Motor neuron (in vitro differentiated cells): ENCODE measurements around the gene FBXO21. TPM values are rescaled to one million over a fixed set of nuclear protein-coding genes. Genes with fewer than 3 reads are reported as not detected.

Experiments used
- ATAC-seq, 8 experiments: fragments of 200-7000 bp; cut with Tn5 transposase; replicated peaks in 6 of 8; 2 replicates each; pipeline ENCODE4 v1.8.0; 2021; ENCODE audit warnings: mild to moderate bottlenecking in 8 of 8, moderate library complexity in 8 of 8
- H3K27ac ChIP-seq, 2 donors: fragments of 250-450 bp; sonication (Bioruptor Pico); 2 replicates each; pipeline ENCODE4 v1.9.0; 2021; ENCODE audit warnings: antibody characterized with exemption in 2 of 2, mild to moderate bottlenecking in 2 of 2, moderate library complexity in 1 of 2
- H3K4me1 ChIP-seq, 2 donors: fragments of 250-450 bp; sonication (Bioruptor Pico); replicated peaks in 1 of 2; 2 replicates each; pipeline ENCODE4 v1.6.1; 2021; ENCODE audit warnings: antibody characterized with exemption in 2 of 2, mild to moderate bottlenecking in 2 of 2, moderate library complexity in 1 of 2
- H3K4me3 ChIP-seq, 5 donors: fragments of 250-450 bp; sonication (Bioruptor Pico); 2 replicates each; pipeline ENCODE4 v1.9.0; 2021; ENCODE audit warnings: antibody characterized with exemption in 5 of 5, mild to moderate bottlenecking in 5 of 5, moderate library complexity in 4 of 5
- WGBS, 10 experiments: fragments of 450-650 bp; shearing (Covaris generic); methylation state at CpG; one replicate each; pipeline ENCODE4 v1.0.0; 2022; 5-methylcytosine and 5-hydroxymethylcytosine counted together
- in situ Hi-C, 9 experiments: fragments of 400-800 bp; cut with MboI; loops; one replicate each; pipeline ENCODE4 v1.15.0; 2021; ENCODE audit warnings: low sequenced_read_pairs in 9 of 9, low pct_unique_long_range_greater_than_20kb in 2 of 9; ENCODE audit not compliant: unreplicated experiment in 9 of 9
- total RNA-seq, 8 experiments: library from RNA; unstranded; fragments of 300-600 nt; gene quantifications; 2 replicates each; pipeline versions ENCODE4 v1.2.3 to v1.2.4, GENCODE V29; 2022

Gene FBXO21
- total RNA-seq, 8 experiments from 2014 or later = 27.2 to 66.7 (median 42.7) TPM

DNA sequence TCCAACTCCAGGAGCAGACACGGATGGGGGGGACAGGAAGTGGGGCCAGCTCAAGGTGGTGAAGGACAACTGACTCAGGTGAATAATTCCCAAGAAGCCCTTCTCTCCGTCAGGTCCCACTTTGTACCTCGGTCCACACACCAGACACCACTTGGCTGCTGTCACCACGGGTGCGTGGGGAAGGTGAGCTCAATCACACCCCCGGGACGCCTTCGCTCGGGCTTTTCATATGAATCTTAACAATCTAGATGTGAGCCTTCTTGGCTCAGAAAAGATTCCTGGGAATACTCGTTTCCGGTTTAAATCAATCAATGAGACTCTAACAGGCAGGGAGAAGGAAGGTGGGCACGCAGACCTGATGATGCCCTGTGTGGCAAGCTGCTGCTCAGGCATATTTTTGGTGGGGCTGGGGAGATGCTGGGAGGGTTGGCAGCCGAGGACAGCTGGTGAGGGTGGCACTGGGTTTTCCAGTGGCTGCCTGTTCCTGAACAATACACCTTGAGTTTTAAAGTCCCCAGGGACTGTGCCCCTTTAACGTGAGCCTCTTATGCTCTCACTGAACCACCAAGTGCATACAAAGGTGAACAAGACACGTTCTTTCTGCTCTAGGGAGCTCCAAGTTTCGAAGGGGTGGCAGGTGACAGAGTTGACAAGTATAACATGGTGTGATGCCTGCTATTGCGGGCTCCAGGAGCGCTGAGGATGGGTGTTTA lies 96.2 kb downstream of the FBXO21 start:
- Histone ChIP-seq H3K4me3 (no peak overlapping the region), H3K27ac (no peak overlapping the region), H3K4me1 (peaks cover 3 to 13% of the 10 kb centered on the region in 2 donors)
- 9 to 87% (median 47%) methylated on average over 2 to 15 of the region's 18 CpGs; no CpG with 5 or more reads in 3 of the 10 experiments for WGBS, 10 experiments
- in situ Hi-C loops = no loop called here
- no peak for ATAC-seq

GRCh38 chr12:117093431-117093830 lies 96.8 kb downstream of the FBXO21 start:
- H3K4me1 ChIP-seq = peaks cover 3 to 8% of the 10 kb centered on the region in 2 donors
- 46 to 100% (median 88%) methylated on average over 2 to 11 of the region's 11 CpGs; no CpG with 5 or more reads in 2 of the 10 experiments for WGBS, 10 experiments

GRCh38 chr12:117092886-117093285 lies 97.4 kb downstream of the FBXO21 start:
- Histone ChIP-seq H3K4me3 (no peak overlapping the region), H3K4me1 (peaks cover 3 to 7% of the 10 kb centered on the region in 2 donors), H3K27ac (no peak overlapping the region)
- in situ Hi-C loops = no loop called here
- ATAC-seq = no peak
- WGBS, 10 experiments = 17 to 100% (median 81%) methylated on average over 1 to 5 of the region's 7 CpGs; no CpG with 5 or more reads in 5 of the 10 experiments

More at GRCh38 chr12:117093431-117093830, 96.8 kb downstream of the FBXO21 start:
- no peak overlapping the region for H3K4me3 ChIP-seq
- ATAC-seq = no peak
- no peak overlapping the region for H3K27ac ChIP-seq
- in situ Hi-C loops = no loop called here

GRCh38 chr12:117092511-117092780 lies 97.8 kb downstream of the FBXO21 start:
- Histone ChIP-seq H3K4me3 (no peak overlapping the region), H3K27ac (no peak overlapping the region), H3K4me1 (peaks cover 3 to 7% of the 10 kb centered on the region in 2 donors)
- in situ Hi-C loops = no loop called here
- no peak for ATAC-seq
- WGBS, 10 experiments = 20 to 83% (median 24%) methylated on average over 1 to 2 of the region's 2 CpGs; no CpG with 5 or more reads in 7 of the 10 experiments

Other genes starting within 250 kb of the FBXO21 start
- 1 to 10 TPM in 2 of 8 experiments, under 1 TPM in 3, not detected in 3; 0.38 to 4.0 (median 0.87) TPM for gene TESC, start 91.1 kb downstream of the FBXO21 start, total RNA-seq
- 1 to 10 TPM in 1 of 8 experiments, under 1 TPM in 6, not detected in 1; 0.10 to 3.1 (median 0.33) TPM for gene NOS1, start 171.2 kb upstream of the FBXO21 start, total RNA-seq